Hepatocyte (in vitro differentiated cells): Measurements from ENCODE around the gene DPP3.

Experiments used
- EZH2 ChIP-seq: fragments of 200-600 bp; sonication (generic); IDR thresholded peaks from 2 replicates; pipeline ENCODE4 v1.6.1; 2016; ENCODE audit warnings: antibody characterized with exemption, mild to moderate bottlenecking, borderline replicate concordance
- TF ChIP-seq, protein P1 (sequence below): fragments of 200-600 bp; sonication (generic); IDR thresholded peaks from 2 replicates; pipeline ENCODE4 v1.5.1; 2016; ENCODE audit warnings: antibody characterized with exemption, mild to moderate bottlenecking; ENCODE audit not compliant: poor library complexity

DNA sequence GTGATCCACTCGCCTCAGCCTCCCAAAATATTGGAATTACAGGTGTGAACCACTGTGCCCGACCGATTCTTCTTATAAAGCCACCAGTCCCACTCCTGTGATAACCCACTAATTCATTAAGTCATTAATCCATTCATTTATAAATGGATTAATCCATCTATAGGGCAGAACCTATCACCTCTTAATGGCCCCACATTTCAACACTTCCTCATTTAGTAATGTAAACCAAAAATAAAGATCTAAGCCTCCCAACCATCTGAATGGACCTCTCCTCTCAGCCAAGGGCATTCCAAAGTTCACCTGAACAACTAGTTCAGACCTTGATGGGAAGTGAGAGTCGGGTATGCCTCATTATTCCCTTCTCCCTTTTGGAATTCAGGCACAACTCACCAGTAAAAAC, 31.7 kb upstream of the DPP3 start:
- TF ChIP-seq, protein P1, sequence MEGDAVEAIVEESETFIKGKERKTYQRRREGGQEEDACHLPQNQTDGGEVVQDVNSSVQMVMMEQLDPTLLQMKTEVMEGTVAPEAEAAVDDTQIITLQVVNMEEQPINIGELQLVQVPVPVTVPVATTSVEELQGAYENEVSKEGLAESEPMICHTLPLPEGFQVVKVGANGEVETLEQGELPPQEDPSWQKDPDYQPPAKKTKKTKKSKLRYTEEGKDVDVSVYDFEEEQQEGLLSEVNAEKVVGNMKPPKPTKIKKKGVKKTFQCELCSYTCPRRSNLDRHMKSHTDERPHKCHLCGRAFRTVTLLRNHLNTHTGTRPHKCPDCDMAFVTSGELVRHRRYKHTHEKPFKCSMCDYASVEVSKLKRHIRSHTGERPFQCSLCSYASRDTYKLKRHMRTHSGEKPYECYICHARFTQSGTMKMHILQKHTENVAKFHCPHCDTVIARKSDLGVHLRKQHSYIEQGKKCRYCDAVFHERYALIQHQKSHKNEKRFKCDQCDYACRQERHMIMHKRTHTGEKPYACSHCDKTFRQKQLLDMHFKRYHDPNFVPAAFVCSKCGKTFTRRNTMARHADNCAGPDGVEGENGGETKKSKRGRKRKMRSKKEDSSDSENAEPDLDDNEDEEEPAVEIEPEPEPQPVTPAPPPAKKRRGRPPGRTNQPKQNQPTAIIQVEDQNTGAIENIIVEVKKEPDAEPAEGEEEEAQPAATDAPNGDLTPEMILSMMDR, result no peak
- no peak for TF ChIP-seq EZH2
